AG10803 (cell line): ENCODE measurements around the gene P2RY8.
"Not testable (repeated sequence)": the region's sequence is repeated elsewhere in the genome, so short reads cannot be mapped to it uniquely, and the experiment has no call there.

Experiments used
- DNase-seq: peaks from one replicate; pipeline ENCODE4 v3.0.0; 2010; ENCODE audit warnings: low read depth
- H3K4me3 ChIP-seq: 2 replicates; pipeline ENCODE4 v1.5.1; 2011; ENCODE audit warnings: mild to moderate bottlenecking, low read length, control low read depth
- CTCF ChIP-seq: conservative IDR thresholded peaks from 2 replicates; pipeline ENCODE4 v1.5.1; 2011; ENCODE audit warnings: mild to moderate bottlenecking, low read length, control low read depth, inconsistent platforms

The P2RY8 gene

GRCh38 chrX:1500701-1501624 is 36.0 kb downstream of the P2RY8 start:
- H3K4me3 ChIP-seq: no peak overlapping the region
- no peak for DNase-seq
- TF ChIP-seq CTCF: no peak

- DNase-seq: no peak
- H3K4me3 ChIP-seq: no peak overlapping the region
- TF ChIP-seq CTCF: no peak
Measured at GRCh38 chrX:1496076-1496475, 40.9 kb downstream of the P2RY8 start.

GRCh38 chrX:1493877-1494510 is 43.0 kb downstream of the P2RY8 start:
- H3K4me3 ChIP-seq: no peak overlapping the region
- no peak for TF ChIP-seq CTCF
- DNase-seq: no peak

GRCh38 chrX:1493412-1493811 is 43.6 kb downstream of the P2RY8 start:
- no peak for DNase-seq
- no peak for TF ChIP-seq CTCF
- no peak overlapping the region for H3K4me3 ChIP-seq

- TF ChIP-seq CTCF: no peak
- no peak overlapping the region for H3K4me3 ChIP-seq
Measured at GRCh38 chrX:1492421-1493012, 44.5 kb downstream of the P2RY8 start.

GRCh38 chrX:1491851-1492349 is 45.1 kb downstream of the P2RY8 start:
- H3K4me3 ChIP-seq: no peak overlapping the region
- DNase-seq: no peak
- TF ChIP-seq CTCF: no peak

More at GRCh38 chrX:1492421-1493012, 44.5 kb downstream of the P2RY8 start:
- DNase-seq: no peak

GRCh38 chrX:1491248-1491647 is 45.7 kb downstream of the P2RY8 start:
- DNase-seq, H3K4me3 ChIP-seq: not testable (repeated sequence)

- H3K4me3 ChIP-seq, DNase-seq: not testable (repeated sequence)
Measured at GRCh38 chrX:1490723-1491122, 46.3 kb downstream of the P2RY8 start.

GRCh38 chrX:1489354-1489753 is 47.6 kb downstream of the P2RY8 start:
- H3K4me3 ChIP-seq, DNase-seq: not testable (repeated sequence)
